LNCAP (cell line): ENCODE measurements around the gene ADGRG6.

Source experiments
- TF ChIP-seq, protein P1 (sequence below): fragments of 450-650 bp; IDR thresholded peaks from 2 replicates; pipeline ENCODE4 v1.5.1; 2017; ENCODE audit warnings: mild to moderate bottlenecking

The ADGRG6 gene

DNA sequence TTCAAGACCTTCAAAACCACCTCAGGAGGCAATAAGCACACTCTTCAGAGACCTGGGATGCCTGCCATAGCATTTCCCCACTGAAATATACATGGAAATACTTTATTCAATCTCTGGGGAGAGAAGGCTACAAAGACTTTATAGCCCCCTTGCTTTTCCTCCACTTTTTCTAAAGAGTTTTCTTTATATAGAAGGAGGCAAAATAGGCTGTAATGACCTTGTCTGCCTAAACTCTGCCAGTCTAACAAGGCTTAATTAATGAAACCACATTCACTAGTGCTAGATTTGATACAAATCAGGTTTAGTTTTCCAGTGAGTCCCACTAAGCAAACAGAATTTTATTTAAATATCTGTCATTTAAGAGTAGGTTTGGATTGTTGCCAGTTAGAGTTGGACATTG is 114.9 kb downstream of the ADGRG6 start:
- TF ChIP-seq, protein P1, sequence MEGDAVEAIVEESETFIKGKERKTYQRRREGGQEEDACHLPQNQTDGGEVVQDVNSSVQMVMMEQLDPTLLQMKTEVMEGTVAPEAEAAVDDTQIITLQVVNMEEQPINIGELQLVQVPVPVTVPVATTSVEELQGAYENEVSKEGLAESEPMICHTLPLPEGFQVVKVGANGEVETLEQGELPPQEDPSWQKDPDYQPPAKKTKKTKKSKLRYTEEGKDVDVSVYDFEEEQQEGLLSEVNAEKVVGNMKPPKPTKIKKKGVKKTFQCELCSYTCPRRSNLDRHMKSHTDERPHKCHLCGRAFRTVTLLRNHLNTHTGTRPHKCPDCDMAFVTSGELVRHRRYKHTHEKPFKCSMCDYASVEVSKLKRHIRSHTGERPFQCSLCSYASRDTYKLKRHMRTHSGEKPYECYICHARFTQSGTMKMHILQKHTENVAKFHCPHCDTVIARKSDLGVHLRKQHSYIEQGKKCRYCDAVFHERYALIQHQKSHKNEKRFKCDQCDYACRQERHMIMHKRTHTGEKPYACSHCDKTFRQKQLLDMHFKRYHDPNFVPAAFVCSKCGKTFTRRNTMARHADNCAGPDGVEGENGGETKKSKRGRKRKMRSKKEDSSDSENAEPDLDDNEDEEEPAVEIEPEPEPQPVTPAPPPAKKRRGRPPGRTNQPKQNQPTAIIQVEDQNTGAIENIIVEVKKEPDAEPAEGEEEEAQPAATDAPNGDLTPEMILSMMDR, result no peak

DNA sequence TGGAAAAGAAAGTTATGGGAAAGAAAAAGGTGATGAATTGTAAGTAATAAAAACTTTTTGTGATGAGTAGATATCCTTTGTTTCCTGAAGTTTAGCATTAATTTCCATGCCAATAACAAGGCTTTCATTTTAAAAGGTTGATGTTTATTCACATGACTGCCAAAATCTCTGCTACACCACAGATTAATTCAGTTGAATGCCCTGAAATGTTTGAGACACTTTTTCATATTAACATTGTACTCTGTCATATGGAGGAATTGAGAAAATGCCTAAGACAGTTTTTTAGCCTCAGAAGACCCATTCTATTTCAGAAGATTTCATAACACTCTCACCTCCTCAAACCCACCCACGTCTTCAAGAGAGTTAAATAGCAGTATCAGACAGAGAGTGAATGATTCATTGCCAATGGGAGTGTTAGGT is 115.5 kb downstream of the ADGRG6 start:
- TF ChIP-seq, protein P1, result no peak

GRCh38 chr6:142419071-142419470 is 117.3 kb downstream of the ADGRG6 start:
- TF ChIP-seq, protein P1, result no peak

GRCh38 chr6:142420802-142421201 is 119.0 kb downstream of the ADGRG6 start:
- TF ChIP-seq, protein P1, result no peak

DNA sequence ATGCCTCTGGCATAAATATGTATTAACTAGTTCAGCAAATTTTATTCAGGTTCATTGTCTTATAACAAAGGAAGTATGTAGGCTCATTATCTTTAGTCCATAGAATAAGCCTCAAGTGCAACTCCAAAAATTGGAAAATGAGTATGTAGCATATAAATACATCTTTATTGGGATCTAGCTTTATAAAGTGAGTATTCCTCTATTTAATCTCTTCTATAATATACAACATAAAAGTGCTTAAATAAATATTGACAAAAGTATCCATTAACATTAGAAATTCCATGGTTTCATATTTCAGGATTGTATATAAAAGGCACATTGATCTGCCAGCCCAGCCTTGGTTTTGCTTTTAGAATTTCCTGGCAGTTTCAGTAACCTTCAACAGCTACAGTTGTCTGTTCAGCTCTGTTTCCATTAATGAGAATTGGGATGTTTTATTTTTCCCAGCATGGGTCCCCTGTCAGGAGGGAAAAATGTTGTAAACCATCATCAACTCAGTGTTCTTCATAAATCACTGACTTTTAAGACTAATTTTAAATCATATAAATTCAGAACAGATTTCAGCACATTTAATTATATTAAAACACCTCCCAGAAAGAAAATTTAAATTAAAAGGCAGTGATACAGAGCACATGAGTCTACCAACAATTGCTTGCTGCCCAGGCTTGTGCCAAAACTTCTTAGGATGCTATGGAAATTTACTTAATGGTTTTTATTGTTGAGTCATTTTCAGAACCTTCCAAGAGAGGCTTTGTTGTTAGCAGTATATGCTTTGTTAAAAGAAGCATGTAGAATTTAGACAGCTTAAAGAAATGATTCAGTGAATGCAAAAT is 119.7 kb downstream of the ADGRG6 start:
- TF ChIP-seq, protein P1, result no peak

GRCh38 chr6:142429195-142429594 is 127.4 kb downstream of the ADGRG6 start:
- TF ChIP-seq, protein P1, result no peak

DNA sequence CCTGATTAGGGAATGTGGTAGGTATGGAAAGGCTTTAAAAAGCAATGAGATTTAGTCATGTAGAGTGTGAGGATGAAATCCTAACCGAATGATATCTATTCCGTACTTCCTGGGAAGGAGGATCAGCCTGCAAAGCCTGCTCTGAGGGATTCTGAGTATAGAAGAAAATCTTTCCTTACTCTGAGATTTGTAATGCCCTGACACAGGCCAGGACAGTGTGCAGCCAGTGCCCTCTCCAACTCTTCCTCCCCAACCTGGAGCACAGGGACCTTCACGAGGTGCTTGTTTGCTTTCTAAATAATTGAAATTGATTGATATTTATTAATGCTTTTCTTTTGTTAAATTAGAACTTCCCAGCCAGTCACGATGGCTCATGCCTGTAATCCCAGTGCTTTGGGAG is 131.6 kb downstream of the ADGRG6 start:
- TF ChIP-seq, protein P1, result no peak
